Breast epithelium (tissue), 3 donors: ENCODE data around the gene SEPHS1.

Source experiments
- POLR2A ChIP-seq: fragments of 450-650 bp; IDR thresholded peaks from one replicate; pipeline ENCODE4 v1.6.1; 2016; ENCODE audit warnings: antibody characterized with exemption, mild to moderate bottlenecking, moderate library complexity
- POLR2AphosphoS5 ChIP-seq, 3 donors: sonication (generic); formaldehyde crosslinking; IDR thresholded peaks; one replicate each; pipeline ENCODE4 v1.6.1; 2017; ENCODE audit warnings: antibody characterized with exemption in 3 of 3
- TF ChIP-seq, protein P1 (sequence below), 3 donors: fragments of 450-650 bp; IDR thresholded peaks; one replicate each; pipeline ENCODE4 v1.5.1; 2016 to 2017; ENCODE audit warnings: antibody characterized with exemption in 3 of 3, mild to moderate bottlenecking in 3 of 3, moderate library complexity in 3 of 3

DNA sequence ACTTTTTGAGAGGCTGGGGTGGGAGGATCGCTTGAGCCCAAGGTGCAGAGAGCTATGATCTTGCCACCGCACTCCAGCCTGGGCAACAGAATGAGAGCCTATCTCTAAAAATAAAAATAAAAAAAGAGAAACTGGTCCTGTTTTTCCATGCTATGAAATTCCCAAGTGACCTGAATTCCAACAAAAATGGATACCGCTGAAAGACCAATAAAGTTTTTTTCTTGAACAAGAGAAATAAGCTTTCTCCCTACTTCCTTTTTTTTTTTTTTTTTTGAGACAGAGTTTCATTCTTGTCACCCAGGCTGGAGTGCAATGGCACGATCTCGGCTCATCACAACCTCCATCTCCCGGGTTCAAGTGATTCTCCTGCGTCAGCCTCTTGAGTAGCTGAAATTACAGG is 12.5 kb upstream of the SEPHS1 start:
- TF ChIP-seq, protein P1, sequence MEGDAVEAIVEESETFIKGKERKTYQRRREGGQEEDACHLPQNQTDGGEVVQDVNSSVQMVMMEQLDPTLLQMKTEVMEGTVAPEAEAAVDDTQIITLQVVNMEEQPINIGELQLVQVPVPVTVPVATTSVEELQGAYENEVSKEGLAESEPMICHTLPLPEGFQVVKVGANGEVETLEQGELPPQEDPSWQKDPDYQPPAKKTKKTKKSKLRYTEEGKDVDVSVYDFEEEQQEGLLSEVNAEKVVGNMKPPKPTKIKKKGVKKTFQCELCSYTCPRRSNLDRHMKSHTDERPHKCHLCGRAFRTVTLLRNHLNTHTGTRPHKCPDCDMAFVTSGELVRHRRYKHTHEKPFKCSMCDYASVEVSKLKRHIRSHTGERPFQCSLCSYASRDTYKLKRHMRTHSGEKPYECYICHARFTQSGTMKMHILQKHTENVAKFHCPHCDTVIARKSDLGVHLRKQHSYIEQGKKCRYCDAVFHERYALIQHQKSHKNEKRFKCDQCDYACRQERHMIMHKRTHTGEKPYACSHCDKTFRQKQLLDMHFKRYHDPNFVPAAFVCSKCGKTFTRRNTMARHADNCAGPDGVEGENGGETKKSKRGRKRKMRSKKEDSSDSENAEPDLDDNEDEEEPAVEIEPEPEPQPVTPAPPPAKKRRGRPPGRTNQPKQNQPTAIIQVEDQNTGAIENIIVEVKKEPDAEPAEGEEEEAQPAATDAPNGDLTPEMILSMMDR (IDR thresholded peaks at IDR 0.05): no peak
- TF ChIP-seq POLR2A (no peak), POLR2AphosphoS5 (IDR thresholded peaks at IDR 0.05) (no peak)
